DMS153 treated with DMSO at 0.1 percent for 48 hours (cell line): ENCODE measurements around the gene TMEM141.

Experiments used
- DNase-seq: peaks from one replicate; lab custom pipeline; 2025; ENCODE audit not compliant: unreplicated experiment; lab: John Stamatoyannopoulos, UW

TMEM141 gene

GRCh38 chr9:136808075-136808805 lies 17.1 kb downstream of the TMEM141 start:
- no peak for DNase-seq

GRCh38 chr9:136808806-136809158 lies 17.6 kb downstream of the TMEM141 start:
- no peak for DNase-seq

GRCh38 chr9:136814725-136815421 lies 23.7 kb downstream of the TMEM141 start:
- no peak for DNase-seq

GRCh38 chr9:136815422-136815782 lies 24.3 kb downstream of the TMEM141 start:
- no peak for DNase-seq

GRCh38 chr9:136820971-136821825 lies 30.1 kb downstream of the TMEM141 start:
- no peak for DNase-seq

GRCh38 chr9:136821826-136822544 lies 30.8 kb downstream of the TMEM141 start:
- no peak for DNase-seq

- DNase-seq, result no peak
These were observed 32.2 kb downstream of the TMEM141 start for GRCh38 chr9:136823136-136824046.

GRCh38 chr9:136824496-136825225 lies 33.5 kb downstream of the TMEM141 start:
- DNase-seq, result no peak

GRCh38 chr9:136825295-136826187 lies 34.4 kb downstream of the TMEM141 start:
- no peak for DNase-seq

- DNase-seq, result no peak
These were observed 35.0 kb downstream of the TMEM141 start for GRCh38 chr9:136826188-136826541.

- DNase-seq, result no peak
These were observed 35.8 kb downstream of the TMEM141 start for GRCh38 chr9:136826703-136827582.

GRCh38 chr9:136827794-136828473 lies 36.8 kb downstream of the TMEM141 start:
- no peak for DNase-seq

GRCh38 chr9:136828474-136829140 lies 37.5 kb downstream of the TMEM141 start:
- no peak for DNase-seq

- DNase-seq, result no peak
These were observed 38.3 kb downstream of the TMEM141 start for GRCh38 chr9:136829412-136829811.

- no peak for DNase-seq
These were observed 39.1 kb downstream of the TMEM141 start for GRCh38 chr9:136829981-136830885.
